HG03097 (cell line): ENCODE measurements around the gene TBL1XR1.
"Not testable (repeated sequence)": the region's sequence is repeated elsewhere in the genome, so short reads cannot be mapped to it uniquely, and the experiment has no call there.

ENCODE experiments used
- ATAC-seq: cut with Tn5 transposase; IDR thresholded peaks from one replicate; pipeline ENCODE4 v1.9.1; 2021; ENCODE audit not compliant: unreplicated experiment, low FRiP score

TBL1XR1 gene

GRCh38 chr3:177185035-177185574 is 12.2 kb downstream of the TBL1XR1 start:
- ATAC-seq, result no peak

- ATAC-seq, result peak; percentile 74
Observed at GRCh38 chr3:177184602-177185001, 12.7 kb downstream of the TBL1XR1 start.

- ATAC-seq, result no peak
Observed at GRCh38 chr3:177182352-177182751, 14.9 kb downstream of the TBL1XR1 start.

DNA sequence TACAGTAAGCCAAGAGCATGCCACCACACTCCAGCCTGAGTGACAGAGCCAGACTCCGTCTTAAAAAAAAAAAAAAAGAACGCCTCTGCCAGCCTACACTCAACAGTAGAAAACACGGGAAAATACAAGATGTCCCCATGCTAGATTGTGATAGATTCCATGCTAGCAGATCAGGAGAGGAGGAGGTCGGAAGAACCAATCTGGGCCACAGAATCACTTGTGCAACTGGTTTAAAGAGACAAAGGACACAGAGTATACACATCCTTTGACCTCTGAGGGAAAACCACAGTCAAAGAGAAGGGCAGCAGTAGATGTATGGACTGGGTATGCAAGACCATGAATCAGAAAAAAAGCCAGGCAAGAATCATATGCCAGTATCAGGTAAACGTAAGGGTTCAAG is 15.9 kb downstream of the TBL1XR1 start:
- no peak for ATAC-seq

DNA sequence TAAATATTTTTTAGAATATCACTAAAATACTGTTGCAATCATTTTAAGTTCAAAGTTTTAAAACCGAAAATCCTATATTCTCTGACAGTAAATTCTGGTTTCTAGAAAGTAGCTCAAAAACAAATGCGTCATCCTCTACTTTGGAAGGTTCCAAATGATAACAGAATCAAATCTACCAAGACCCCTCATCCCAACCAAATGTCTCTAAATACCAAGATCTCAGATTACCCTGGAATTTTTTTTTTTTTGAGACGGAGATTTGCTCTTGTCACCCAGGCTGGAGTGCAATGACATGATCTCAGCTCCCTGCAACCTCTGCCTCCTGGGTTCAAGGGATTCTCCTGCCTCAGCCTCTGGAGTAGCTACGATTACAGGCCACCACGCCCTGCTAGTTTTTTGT is 16.8 kb downstream of the TBL1XR1 start:
- ATAC-seq, result no peak

- no peak for ATAC-seq
Observed at GRCh38 chr3:177179281-177180067, 17.8 kb downstream of the TBL1XR1 start.

GRCh38 chr3:177177749-177178221 is 19.5 kb downstream of the TBL1XR1 start:
- ATAC-seq, result no peak

- ATAC-seq, result no peak
Observed at GRCh38 chr3:177174607-177175170, 22.6 kb downstream of the TBL1XR1 start.

DNA sequence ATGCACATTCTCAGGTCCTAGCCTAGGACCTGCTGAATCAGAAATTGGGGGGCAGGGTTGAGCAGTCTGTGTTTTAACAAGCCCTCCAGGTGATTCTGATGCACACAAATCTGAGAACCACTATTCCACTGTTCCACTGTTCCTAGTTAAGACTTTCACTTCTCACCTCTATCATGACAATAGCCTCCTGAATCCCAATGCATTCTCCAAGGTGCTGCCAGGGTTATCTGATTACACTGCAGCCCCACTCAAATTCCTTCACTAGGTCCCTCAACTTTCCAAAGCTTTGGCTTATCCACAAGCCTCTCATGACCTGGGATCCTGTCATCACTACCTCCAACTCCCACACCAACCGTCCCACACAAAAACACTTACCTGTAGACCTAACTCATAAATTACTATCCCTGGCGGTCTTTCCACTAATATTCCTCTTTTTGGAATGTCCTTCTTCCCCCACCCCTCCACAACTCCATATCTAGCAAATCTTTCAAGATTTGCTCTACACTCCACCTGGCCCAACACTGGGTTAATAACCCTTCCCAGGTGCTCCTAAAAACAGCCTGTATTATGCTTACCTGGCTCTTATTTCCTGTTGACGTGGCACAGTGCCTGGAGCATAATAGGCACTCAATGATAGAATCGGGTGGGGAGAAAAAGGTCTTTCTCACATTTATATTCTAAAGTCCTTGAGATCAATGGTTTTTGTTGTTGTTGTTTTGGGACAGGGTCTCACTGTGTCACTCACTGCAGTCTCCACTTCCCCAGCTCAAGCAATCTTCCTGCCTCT is 27.2 kb downstream of the TBL1XR1 start:
- no peak for ATAC-seq

- ATAC-seq, result no peak
Observed at GRCh38 chr3:177168431-177168830, 28.9 kb downstream of the TBL1XR1 start.

DNA sequence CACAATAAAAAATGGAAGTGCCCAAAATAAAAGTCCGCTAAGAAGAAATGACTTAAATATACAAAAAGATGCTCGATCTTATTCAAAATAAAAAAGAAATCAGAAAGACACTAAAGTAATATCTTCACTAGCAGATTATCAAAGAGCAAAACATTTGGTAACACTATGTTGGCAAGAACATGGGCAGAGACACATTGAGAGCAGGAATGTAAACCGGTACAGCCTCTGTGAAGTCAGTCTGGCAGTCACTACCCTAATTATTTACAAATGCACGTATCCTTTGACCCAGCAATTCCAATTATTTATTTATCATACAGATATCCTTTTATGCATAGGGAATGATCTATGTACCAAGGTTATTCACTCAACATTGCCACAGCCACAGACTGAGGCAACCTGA is 34.5 kb downstream of the TBL1XR1 start:
- ATAC-seq, result no peak

DNA sequence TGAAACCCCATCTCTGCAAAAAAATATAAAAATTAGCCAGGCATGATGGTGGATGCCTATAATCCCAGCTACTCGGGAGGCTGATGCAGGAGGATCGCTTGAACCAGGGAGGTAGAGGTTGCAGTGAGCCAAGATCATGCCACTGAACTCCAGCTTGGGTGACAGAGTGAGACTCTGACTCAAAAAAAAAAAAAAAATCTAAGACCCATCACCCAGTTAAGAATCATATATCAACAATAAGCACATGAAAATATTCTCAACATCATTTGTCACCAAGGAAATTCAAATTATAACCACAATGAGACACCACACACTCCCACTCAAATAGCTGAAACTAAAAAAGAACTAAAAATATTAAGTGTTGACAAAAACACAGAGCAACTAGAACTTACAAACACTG is 35.7 kb downstream of the TBL1XR1 start:
- not testable (repeated sequence) for ATAC-seq

DNA sequence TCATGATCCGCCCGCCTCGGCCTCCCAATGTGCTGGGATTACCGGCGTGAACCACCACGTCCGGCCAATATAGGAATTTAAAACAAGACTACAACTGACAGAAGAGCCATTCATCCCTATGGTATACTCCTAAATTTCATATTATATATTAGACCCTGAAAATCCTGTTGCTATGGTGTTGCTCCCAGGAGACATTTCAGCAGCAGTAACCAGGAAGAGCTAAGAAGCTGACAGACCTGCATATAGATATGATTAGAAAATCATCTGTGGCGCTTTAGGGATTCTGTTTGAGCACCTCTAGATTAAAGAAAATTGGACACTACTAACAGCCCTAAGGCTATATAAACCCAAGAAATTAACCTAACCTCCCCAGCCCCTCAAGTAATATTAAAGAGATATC is 38.8 kb downstream of the TBL1XR1 start:
- no peak for ATAC-seq

- no peak for ATAC-seq
Observed at GRCh38 chr3:177157492-177157891, 39.8 kb downstream of the TBL1XR1 start.

DNA sequence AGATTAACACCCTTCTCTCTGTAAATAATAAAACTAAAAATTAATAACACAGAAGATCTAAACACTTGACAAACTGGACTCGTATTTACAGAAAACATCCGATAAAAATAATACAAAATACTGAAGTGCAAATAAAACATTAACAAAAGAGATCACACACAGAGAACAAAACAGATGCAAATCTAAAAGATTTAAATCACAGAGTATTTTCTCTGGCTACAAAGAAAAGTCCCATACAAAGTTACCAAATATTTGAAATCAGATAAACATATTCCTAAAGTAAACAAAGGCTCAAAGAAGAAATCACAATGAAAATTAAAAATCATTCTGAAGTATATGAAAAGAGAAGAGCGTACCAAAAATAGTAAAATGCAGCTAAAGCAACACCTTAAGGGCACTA is 42.5 kb downstream of the TBL1XR1 start:
- ATAC-seq, result no peak

- peak; percentile 44 for ATAC-seq
Observed at GRCh38 chr3:177150970-177151627, 46.2 kb downstream of the TBL1XR1 start.

- ATAC-seq, result no peak
Observed at GRCh38 chr3:177150218-177150916, 46.9 kb downstream of the TBL1XR1 start.

GRCh38 chr3:177149106-177149505 is 48.2 kb downstream of the TBL1XR1 start:
- ATAC-seq, result no peak

DNA sequence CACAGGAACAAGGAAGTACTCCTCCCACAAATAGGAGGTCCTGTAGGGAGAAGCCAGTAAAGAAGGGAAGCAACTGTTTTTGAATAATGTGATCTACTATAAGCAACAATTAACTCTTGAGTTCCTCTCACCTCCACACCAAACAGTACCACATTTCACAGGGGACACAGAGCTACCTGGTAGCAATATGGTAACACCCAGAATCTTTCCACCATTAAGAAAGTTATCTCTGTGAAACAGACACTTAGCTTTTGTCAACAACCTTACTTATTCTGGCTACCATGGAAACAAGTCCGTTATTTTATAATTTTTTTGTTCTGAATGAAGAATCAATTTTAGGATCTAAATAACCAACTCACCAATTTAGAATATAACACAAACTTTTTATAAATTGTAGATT is 49.5 kb downstream of the TBL1XR1 start:
- ATAC-seq, result no peak

DNA sequence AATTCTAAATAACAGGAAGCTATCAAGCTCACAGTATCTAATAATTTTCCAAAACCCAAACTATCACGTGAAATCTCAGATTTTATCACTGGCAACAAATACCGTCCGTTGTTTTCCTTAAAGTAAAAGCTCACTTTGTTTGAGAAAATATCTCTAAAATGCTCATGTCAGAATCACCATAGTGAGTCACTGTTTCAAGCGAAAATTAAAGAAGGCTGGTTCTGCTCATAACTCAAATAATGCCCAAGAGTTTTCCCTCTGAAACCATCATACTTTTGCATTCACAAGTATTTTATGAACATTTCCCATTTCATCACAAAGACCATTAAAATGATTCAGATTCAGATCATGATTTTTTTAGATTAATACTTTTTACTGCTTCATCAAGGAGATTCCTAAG is 50.6 kb downstream of the TBL1XR1 start:
- no peak for ATAC-seq
